MM.1S (cell line): ENCODE measurements around the gene BANK1.

ENCODE experiments used
- DNase-seq: peaks from one replicate; pipeline ENCODE4 v3.0.0-alpha.2; 2015
- H2AFZ ChIP-seq: fragments of 300-600 bp; sonication (generic); 2 replicates; pipeline ENCODE4 v1.6.0; 2016; ENCODE audit warnings: antibody characterized with exemption, low read length
- H3F3A ChIP-seq: fragments of 300-600 bp; sonication (generic); 2 replicates; pipeline ENCODE4 v1.6.1; 2016; ENCODE audit warnings: mild to moderate bottlenecking, antibody characterized with exemption, low read length, moderate library complexity, mixed read lengths; ENCODE audit not compliant: insufficient read depth
- H3K27ac ChIP-seq: fragments of 300-600 bp; sonication (generic); 2 replicates; pipeline ENCODE4 v1.5.1; 2016; ENCODE audit warnings: mild to moderate bottlenecking, low read length
- H3K27me3 ChIP-seq: fragments of 300-600 bp; sonication (generic); replicated peaks from 2 replicates; pipeline ENCODE4 v1.6.0; 2016; ENCODE audit warnings: low read length; ENCODE audit not compliant: insufficient read depth
- H3K36me3 ChIP-seq: fragments of 300-600 bp; sonication (generic); replicated peaks from 2 replicates; pipeline ENCODE4 v1.6.1; 2016; ENCODE audit warnings: mild to moderate bottlenecking, low read length, mixed read lengths; ENCODE audit not compliant: insufficient read depth
- H3K4me1 ChIP-seq: fragments of 300-600 bp; sonication (generic); 2 replicates; pipeline ENCODE4 v1.6.1; 2016; ENCODE audit warnings: low read length, mixed read lengths
- H3K4me2 ChIP-seq: fragments of 300-600 bp; sonication (generic); 2 replicates; pipeline ENCODE4 v1.6.0; 2016; ENCODE audit warnings: low read depth, low read length
- H3K4me3 ChIP-seq: fragments of 300-600 bp; sonication (generic); 2 replicates; pipeline ENCODE4 v1.5.1; 2016; ENCODE audit warnings: low read length, mixed read lengths
- H3K79me2 ChIP-seq: fragments of 300-600 bp; sonication (generic); 2 replicates; pipeline ENCODE4 v1.6.1; 2016; ENCODE audit warnings: mixed run types, low read length, mixed read lengths
- H3K9ac ChIP-seq: fragments of 300-600 bp; sonication (generic); 2 replicates; pipeline ENCODE4 v1.6.1; 2016; ENCODE audit warnings: low read length, mixed read lengths
- H3K9me2 ChIP-seq: fragments of 300-600 bp; sonication (generic); replicated peaks from 2 replicates; pipeline ENCODE4 v1.6.1; 2016; ENCODE audit warnings: mild to moderate bottlenecking, low read length, mixed read lengths; ENCODE audit not compliant: insufficient read depth
- H3K9me3 ChIP-seq: fragments of 300-600 bp; sonication (generic); replicated peaks from 2 replicates; pipeline ENCODE4 v1.6.1; 2016; ENCODE audit warnings: mild to moderate bottlenecking, low read length, mixed read lengths; ENCODE audit not compliant: insufficient read depth
- H4K20me1 ChIP-seq: fragments of 300-600 bp; sonication (generic); 2 replicates; pipeline ENCODE4 v1.6.1; 2016; ENCODE audit warnings: mild to moderate bottlenecking, low read length, moderate library complexity, mixed read lengths; ENCODE audit not compliant: insufficient read depth
- EZH2 ChIP-seq: fragments of 300-600 bp; sonication (generic); optimal IDR thresholded peaks from 2 replicates; pipeline ENCODE3; 2017; ENCODE audit warnings: low read depth, mild to moderate bottlenecking, antibody characterized with exemption, low read length, mixed read lengths
- EZH2phosphoT487 ChIP-seq: fragments of 300-600 bp; sonication (generic); IDR thresholded peaks from 2 replicates; pipeline ENCODE4 v1.6.1; 2018; ENCODE audit warnings: antibody characterized with exemption, low read length
- TF ChIP-seq, protein P1 (sequence below): fragments of 300-600 bp; sonication (generic); IDR thresholded peaks from 2 replicates; pipeline ENCODE4 v1.5.1; 2016; ENCODE audit warnings: antibody characterized with exemption, low read length, mixed read lengths

Gene BANK1

GRCh38 chr4:101843054-101843453 is 52.5 kb downstream of the BANK1 start:
- Histone ChIP-seq H3K4me3 (no peak overlapping the region), H3K9ac (no peak overlapping the region), H3K79me2 (no peaks in the 10 kb centered on the region), H3F3A (no peaks in the 10 kb centered on the region), H3K27ac (no peak overlapping the region), H4K20me1 (no peaks in the 10 kb centered on the region), H3K9me3 (no peaks in the 10 kb centered on the region), H3K4me1 (no peaks in the 10 kb centered on the region), H3K36me3 (no peaks in the 10 kb centered on the region), H2AFZ (no peak overlapping the region), H3K27me3 (no peaks in the 10 kb centered on the region), H3K9me2 (no peaks in the 10 kb centered on the region), H3K4me2 (no peak overlapping the region)
- no peak for DNase-seq
- no peak for TF ChIP-seq EZH2phosphoT487

GRCh38 chr4:101846550-101846949 is 56.0 kb downstream of the BANK1 start:
- Histone ChIP-seq H3K9me2 (no peaks in the 10 kb centered on the region), H3K4me1 (peaks cover 2% of the 10 kb centered on the region), H3K4me3 (no peak overlapping the region), H3K27me3 (no peaks in the 10 kb centered on the region), H3K79me2 (no peaks in the 10 kb centered on the region), H3K36me3 (no peaks in the 10 kb centered on the region), H3F3A (no peaks in the 10 kb centered on the region), H3K9me3 (no peaks in the 10 kb centered on the region), H4K20me1 (no peaks in the 10 kb centered on the region), H3K4me2 (no peak overlapping the region), H2AFZ (no peak overlapping the region), H3K27ac (no peak overlapping the region), H3K9ac (no peak overlapping the region)
- no peak for TF ChIP-seq EZH2
- no peak for TF ChIP-seq EZH2phosphoT487
- TF ChIP-seq, protein P1, sequence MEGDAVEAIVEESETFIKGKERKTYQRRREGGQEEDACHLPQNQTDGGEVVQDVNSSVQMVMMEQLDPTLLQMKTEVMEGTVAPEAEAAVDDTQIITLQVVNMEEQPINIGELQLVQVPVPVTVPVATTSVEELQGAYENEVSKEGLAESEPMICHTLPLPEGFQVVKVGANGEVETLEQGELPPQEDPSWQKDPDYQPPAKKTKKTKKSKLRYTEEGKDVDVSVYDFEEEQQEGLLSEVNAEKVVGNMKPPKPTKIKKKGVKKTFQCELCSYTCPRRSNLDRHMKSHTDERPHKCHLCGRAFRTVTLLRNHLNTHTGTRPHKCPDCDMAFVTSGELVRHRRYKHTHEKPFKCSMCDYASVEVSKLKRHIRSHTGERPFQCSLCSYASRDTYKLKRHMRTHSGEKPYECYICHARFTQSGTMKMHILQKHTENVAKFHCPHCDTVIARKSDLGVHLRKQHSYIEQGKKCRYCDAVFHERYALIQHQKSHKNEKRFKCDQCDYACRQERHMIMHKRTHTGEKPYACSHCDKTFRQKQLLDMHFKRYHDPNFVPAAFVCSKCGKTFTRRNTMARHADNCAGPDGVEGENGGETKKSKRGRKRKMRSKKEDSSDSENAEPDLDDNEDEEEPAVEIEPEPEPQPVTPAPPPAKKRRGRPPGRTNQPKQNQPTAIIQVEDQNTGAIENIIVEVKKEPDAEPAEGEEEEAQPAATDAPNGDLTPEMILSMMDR, result no peak
- DNase-seq, result no peak

DNA sequence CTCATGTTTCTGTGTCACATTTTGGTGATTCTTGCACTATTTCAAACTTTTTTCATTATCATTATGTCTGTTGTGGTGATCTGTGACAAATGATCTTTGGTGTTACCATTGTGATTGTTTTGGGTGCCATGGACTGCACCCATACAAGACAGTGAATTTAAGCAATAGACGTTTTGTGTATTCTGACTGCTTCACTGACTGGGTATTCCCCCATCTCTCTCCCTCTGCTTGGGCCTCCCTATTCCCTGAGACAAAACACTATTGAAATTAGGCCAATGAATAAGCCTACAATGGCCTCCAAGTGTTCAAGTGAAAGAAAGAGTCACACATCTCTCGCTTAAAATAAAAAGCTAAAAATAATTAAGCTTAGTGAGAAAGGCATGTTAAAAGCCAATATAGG is 60.2 kb downstream of the BANK1 start:
- no peaks in the 10 kb centered on the region for H3K27me3 ChIP-seq
- H3K27ac ChIP-seq, result no peak overlapping the region
- H3F3A ChIP-seq, result no peaks in the 10 kb centered on the region
- H3K4me3 ChIP-seq, result no peak overlapping the region
- no peak for DNase-seq
- H3K79me2 ChIP-seq, result no peaks in the 10 kb centered on the region
- H3K4me2 ChIP-seq, result no peak overlapping the region
- no peaks in the 10 kb centered on the region for H4K20me1 ChIP-seq
- TF ChIP-seq EZH2 (no peak), EZH2phosphoT487 (no peak)
- TF ChIP-seq, protein P1, result no peak
- peaks cover 19% of the 10 kb centered on the region for H3K4me1 ChIP-seq
- no peaks in the 10 kb centered on the region; the same call in 1 of the 2 replicates for H3K9me2 ChIP-seq
- H3K9me3 ChIP-seq, result no peaks in the 10 kb centered on the region
- no peak overlapping the region for H3K9ac ChIP-seq
- no peak overlapping the region for H2AFZ ChIP-seq
- H3K36me3 ChIP-seq, result no peaks in the 10 kb centered on the region

DNA sequence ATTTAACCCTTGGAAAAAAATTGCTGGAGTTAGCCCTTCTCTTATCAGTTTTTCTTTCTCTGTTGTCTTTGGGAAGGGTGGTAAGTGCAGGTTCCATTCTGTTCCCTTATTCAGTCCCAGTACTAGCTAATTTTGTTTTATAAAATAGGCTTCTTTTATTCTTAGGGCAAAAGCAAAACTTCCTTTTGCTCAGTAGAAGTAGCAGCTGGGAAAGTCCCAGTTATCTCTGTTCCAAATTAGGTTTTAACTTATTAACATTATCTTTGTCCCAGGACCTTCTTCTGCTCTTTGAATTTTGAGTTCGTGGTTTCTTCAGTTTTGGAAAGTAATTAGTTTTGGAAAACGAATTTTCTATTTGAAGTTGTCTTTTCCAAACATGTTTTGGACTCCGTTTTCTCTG is 61.1 kb downstream of the BANK1 start:
- H3K4me2 ChIP-seq, result no peak overlapping the region
- no peak for DNase-seq
- no peaks in the 10 kb centered on the region for H3K27me3 ChIP-seq
- TF ChIP-seq, protein P1, result no peak
- no peak for TF ChIP-seq EZH2
- no peak for TF ChIP-seq EZH2phosphoT487
- H3F3A ChIP-seq, result no peaks in the 10 kb centered on the region
- H3K9ac ChIP-seq, result no peak overlapping the region
- no peak overlapping the region for H3K27ac ChIP-seq
- H3K9me2 ChIP-seq, result no peaks in the 10 kb centered on the region; the same call in 1 of the 2 replicates
- no peaks in the 10 kb centered on the region for H3K79me2 ChIP-seq
- H3K4me3 ChIP-seq, result no peak overlapping the region
- no peaks in the 10 kb centered on the region for H4K20me1 ChIP-seq
- H3K9me3 ChIP-seq, result no peaks in the 10 kb centered on the region
- H2AFZ ChIP-seq, result no peak overlapping the region
- H3K4me1 ChIP-seq, result peaks cover 19% of the 10 kb centered on the region
- H3K36me3 ChIP-seq, result no peaks in the 10 kb centered on the region
